CD4-positive, alpha-beta T cell treated with Interferon alpha-2 for 1 hour (primary cell): ENCODE measurements around the gene YKT6.
"Not testable (repeated sequence)": the region's sequence is repeated elsewhere in the genome, so short reads cannot be mapped to it uniquely, and the experiment has no call there.

ENCODE experiments used
- DNase-seq, 2 donors: peaks; one replicate each; pipeline ENCODE4 v3.0.0-alpha.2; 2020 to 2022

Gene YKT6

GRCh38 chr7:44194562-44195145 lies 6.1 kb upstream of the YKT6 start:
- no peak for DNase-seq

GRCh38 chr7:44195889-44196288 lies 4.9 kb upstream of the YKT6 start:
- no peak for DNase-seq

GRCh38 chr7:44196450-44196872 lies 4.3 kb upstream of the YKT6 start:
- DNase-seq = peak; percentile 15 to 40

- no peak for DNase-seq
Observed at GRCh38 chr7:44197474-44197873, 3.3 kb upstream of the YKT6 start.

- DNase-seq = not testable (repeated sequence)
Observed at GRCh38 chr7:44200163-44200562, 615 bp upstream of the YKT6 start.

GRCh38 chr7:44201813-44202212 lies 1.0 kb downstream of the YKT6 start:
- DNase-seq = no peak

GRCh38 chr7:44206008-44206407 lies 5.2 kb downstream of the YKT6 start:
- no peak for DNase-seq

GRCh38 chr7:44208085-44208484 lies 7.3 kb downstream of the YKT6 start:
- DNase-seq = no peak

GRCh38 chr7:44210107-44210506 lies 9.3 kb downstream of the YKT6 start:
- DNase-seq = no peak

- DNase-seq = no peak
Observed at GRCh38 chr7:44211126-44211675, 10.4 kb downstream of the YKT6 start.

GRCh38 chr7:44212018-44212417 lies 11.2 kb downstream of the YKT6 start:
- no peak for DNase-seq

GRCh38 chr7:44212581-44213184 lies 11.9 kb downstream of the YKT6 start:
- no peak for DNase-seq

- no peak for DNase-seq
Observed at GRCh38 chr7:44213206-44213876, 12.6 kb downstream of the YKT6 start.

GRCh38 chr7:44213877-44214388 lies 13.2 kb downstream of the YKT6 start:
- DNase-seq = no peak

GRCh38 chr7:44215531-44215930 lies 14.8 kb downstream of the YKT6 start:
- no peak for DNase-seq

GRCh38 chr7:44216019-44216418 lies 15.2 kb downstream of the YKT6 start:
- no peak for DNase-seq

GRCh38 chr7:44216521-44217222 lies 15.9 kb downstream of the YKT6 start:
- DNase-seq = no peak

- no peak for DNase-seq
Observed at GRCh38 chr7:44217223-44217714, 16.5 kb downstream of the YKT6 start.

GRCh38 chr7:44217852-44218402 lies 17.1 kb downstream of the YKT6 start:
- DNase-seq = no peak

GRCh38 chr7:44218418-44219201 lies 17.8 kb downstream of the YKT6 start:
- no peak for DNase-seq

- DNase-seq = no peak
Observed at GRCh38 chr7:44219371-44220045, 18.7 kb downstream of the YKT6 start.

GRCh38 chr7:44220046-44220357 lies 19.2 kb downstream of the YKT6 start:
- DNase-seq = no peak
